NT2/D1 (cell line): ENCODE results near the gene MAP2K3.

Experiments used
- SUZ12 ChIP-seq: IDR thresholded peaks from 2 replicates; pipeline ENCODE4 v1.6.1; 2011; ENCODE audit not compliant: insufficient read length, insufficient read depth; ENCODE audit errors: extremely low read depth
- YY1 ChIP-seq: IDR thresholded peaks from 2 replicates; pipeline ENCODE4 v1.6.1; 2011; ENCODE audit not compliant: insufficient read length, insufficient read depth
- ZNF274 ChIP-seq: IDR thresholded peaks from 2 replicates; pipeline ENCODE4 v1.6.1; 2011; ENCODE audit warnings: mild to moderate bottlenecking, low read depth, low read length

DNA sequence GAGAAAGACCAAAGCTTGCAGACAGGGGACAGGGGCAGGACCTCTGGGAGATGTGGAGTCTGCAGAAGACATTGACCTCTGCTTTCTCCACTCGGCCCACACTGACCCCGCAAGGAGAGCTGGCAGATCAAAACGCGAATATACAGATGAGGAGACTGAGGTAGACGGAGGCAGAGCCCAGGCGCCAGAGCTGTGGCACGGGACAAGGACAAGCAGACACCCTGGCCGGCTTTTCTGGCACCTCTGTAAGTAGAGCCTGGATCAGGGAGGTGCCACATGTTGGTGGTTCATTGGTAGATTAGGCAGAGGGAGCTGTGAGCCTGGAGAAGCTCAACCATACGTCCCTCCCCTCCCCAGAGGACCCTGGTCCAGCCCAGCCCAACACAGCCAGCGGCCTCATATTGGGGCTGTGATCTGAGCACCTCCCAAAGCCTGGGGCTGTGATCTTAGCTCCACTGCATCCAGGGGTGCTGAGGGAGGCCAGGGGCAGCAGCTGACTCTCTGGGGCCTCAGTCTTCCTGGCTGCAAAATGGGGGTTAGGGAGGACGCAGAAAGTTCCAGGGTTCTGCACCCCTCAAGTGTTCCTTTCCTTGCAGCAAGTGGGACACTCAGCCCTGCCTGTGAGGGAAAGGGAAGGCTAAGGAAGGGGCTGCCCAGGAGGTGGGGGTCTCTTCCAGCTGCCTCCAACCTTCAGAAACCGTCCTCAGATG, 35.3 kb upstream of the MAP2K3 start:
- TF ChIP-seq ZNF274 (no peak), SUZ12 (no peak), YY1 (no peak)
